ENCODE measurements around the gene TOR2A.
"Not testable (repeated sequence)": the region's sequence is repeated elsewhere in the genome, so short reads cannot be mapped to it uniquely, and the experiment has no call there.

TOR2A gene

GRCh38 chr9:127768698-127769097, 33.6 kb upstream of the TOR2A start:
- DNase-seq (ENCODE audit: low read depth), result no peak

- DNase-seq (ENCODE audit: low read depth), result no peak
These were observed 32.8 kb upstream of the TOR2A start for GRCh38 chr9:127767909-127768331.

GRCh38 chr9:127767410-127767809, 32.3 kb upstream of the TOR2A start:
- DNase-seq (ENCODE audit: low read depth), result no peak

- no peak for DNase-seq (ENCODE audit: low read depth)
These were observed 30.3 kb upstream of the TOR2A start for GRCh38 chr9:127765418-127765817.

DNA sequence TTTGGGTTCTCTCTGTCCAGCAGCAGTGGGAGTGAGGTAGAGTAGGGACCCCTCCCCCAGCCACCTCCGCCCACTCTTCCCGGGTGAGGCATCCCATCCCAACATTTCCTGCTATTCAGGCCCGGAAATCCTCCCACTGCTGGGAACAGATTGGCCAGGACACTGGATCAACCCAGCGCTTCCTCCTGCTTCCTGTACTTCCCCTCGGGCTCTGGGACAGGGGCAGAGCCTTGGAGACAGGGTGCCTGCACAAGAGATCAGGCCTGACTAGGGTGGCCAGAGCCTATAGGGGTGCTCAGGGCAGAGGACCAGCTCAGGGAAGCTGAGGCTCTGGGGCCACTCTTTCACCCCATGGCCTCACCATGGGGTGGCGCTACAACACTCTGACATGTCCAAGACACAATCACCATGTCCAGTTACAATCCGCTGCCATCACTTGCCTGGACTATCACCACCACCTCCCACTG, 28.9 kb upstream of the TOR2A start:
- no peak for DNase-seq (ENCODE audit: low read depth)

GRCh38 chr9:127762111-127762676, 27.1 kb upstream of the TOR2A start:
- DNase-seq (ENCODE audit: low read depth), result no peak

- DNase-seq (ENCODE audit: low read depth), result no peak
These were observed 26.4 kb upstream of the TOR2A start for GRCh38 chr9:127761491-127761956.

- DNase-seq (ENCODE audit: low read depth), result no peak
These were observed 26.0 kb upstream of the TOR2A start for GRCh38 chr9:127761061-127761460.

- DNase-seq (ENCODE audit: low read depth), result no peak
These were observed 23.7 kb upstream of the TOR2A start for GRCh38 chr9:127758843-127759242.

DNA sequence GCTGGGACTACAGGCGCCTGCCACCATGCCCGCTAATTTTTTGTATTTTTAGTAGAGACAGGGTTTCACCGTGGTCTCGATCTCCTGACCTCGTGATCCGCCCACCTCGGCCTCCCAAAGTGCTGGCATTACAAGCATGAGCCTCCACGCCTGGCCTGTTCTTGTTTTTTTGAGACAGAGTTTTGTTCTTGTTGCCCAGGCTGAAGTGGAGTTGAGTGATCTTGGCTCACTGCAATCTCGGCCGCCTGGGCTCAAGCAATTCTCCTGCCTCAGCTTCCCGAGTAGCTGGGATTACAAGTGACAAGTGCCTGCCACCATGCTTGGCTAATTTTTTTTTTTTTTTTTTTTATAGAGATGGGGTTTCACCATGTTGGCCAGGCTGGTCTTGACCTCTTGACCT, 21.7 kb upstream of the TOR2A start:
- not testable (repeated sequence) for DNase-seq (ENCODE audit: low read depth)

DNA sequence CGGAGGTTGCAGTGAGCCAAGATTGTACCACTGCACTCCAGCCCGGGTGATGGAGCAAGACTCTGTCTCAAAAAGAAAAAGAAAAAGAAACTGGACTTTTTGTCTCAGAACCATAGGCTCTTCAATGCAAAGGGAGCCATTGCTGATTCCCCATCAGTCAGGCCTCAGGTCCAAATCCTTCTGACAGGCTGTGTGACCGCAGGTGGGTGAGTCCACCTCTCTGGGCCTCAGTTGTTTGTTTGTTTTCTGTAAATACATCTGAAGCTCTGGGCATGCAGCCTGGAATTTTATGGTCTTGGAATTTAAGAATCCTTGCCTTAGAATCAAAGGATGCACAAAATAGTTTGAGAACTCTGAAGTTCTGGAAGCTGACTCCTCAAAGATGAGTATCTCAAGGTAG, 21.1 kb upstream of the TOR2A start:
- DNase-seq (ENCODE audit: low read depth), result no peak

GRCh38 chr9:127755061-127756060, 20.3 kb upstream of the TOR2A start:
- no peak for DNase-seq (ENCODE audit: low read depth)

DNA sequence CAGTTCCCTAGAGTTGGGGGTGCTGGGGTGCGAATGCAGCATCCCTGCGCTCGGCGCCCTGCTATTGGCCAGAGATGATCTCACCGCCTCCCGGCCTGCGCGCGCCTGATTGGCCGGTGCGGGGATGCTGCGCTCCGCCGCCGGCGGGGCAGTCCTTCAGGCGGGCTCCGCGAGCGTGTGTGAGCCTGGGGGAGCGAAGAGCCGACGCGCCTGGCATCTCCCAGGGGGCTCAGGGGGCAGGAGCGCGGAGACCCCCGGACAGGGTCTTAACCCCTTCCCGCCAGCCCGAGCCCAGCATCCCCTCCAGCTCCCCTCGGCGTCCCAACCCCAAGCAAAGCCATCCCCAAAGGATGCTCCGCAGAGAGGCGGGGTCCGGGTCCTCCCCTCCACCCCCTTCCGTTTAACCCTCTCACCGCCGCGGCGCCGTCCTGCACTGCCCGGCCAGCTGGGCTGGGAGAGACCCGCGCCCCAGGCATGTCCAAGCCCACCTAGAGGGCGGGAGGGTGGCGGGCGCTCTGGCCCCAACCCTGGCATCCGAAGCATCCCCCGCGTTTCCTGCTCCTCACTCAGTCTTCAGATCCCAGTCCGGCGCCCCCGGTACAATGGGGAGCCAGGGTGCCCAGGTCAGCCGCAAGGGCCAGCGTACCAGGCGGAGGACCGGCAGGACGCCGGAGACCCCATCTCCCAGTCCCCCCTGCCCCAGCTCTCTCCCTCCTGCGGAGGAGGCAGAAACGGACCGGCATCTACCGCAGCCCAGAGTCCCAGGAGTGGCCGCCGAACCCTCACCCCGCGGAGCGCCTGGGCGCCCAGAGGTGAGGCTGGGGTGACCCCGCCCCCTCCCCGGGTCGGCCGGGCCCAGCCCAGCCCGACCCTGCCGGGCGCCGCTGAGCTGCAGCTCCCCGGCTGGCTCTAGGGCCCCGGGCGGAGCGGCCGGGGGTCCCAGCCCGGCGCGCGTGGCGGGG, 19.3 kb upstream of the TOR2A start:
- no peak for DNase-seq (ENCODE audit: low read depth)

DNA sequence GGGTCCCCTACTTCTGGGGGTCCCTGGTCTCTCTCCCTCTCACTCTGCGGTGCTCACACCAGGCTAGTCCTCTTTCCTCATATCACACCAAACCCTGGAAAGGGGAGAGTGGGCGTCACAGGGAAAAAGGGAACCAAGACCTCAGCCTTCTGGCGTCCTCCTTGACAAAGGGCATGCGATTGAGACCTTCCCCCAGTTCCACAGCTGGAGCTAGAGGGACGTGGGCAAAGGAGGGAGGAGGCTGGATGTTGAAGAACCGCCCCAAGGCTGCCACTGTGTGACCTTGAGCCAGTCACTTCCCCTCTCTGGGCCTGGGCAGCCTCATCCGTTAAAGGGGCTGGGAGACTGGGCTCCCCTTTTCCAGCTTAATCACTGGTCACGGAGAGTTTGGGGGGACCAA, 18.5 kb upstream of the TOR2A start:
- DNase-seq (ENCODE audit: low read depth), result no peak

GRCh38 chr9:127753148-127753547, 18.1 kb upstream of the TOR2A start:
- DNase-seq (ENCODE audit: low read depth), result no peak

GRCh38 chr9:127751269-127752054, 16.4 kb upstream of the TOR2A start:
- no peak for DNase-seq (ENCODE audit: low read depth)

GRCh38 chr9:127749090-127749787, 14.1 kb upstream of the TOR2A start:
- DNase-seq (ENCODE audit: low read depth), result no peak

- DNase-seq (ENCODE audit: low read depth), result no peak
These were observed 12.0 kb upstream of the TOR2A start for GRCh38 chr9:127746959-127747569.

DNA sequence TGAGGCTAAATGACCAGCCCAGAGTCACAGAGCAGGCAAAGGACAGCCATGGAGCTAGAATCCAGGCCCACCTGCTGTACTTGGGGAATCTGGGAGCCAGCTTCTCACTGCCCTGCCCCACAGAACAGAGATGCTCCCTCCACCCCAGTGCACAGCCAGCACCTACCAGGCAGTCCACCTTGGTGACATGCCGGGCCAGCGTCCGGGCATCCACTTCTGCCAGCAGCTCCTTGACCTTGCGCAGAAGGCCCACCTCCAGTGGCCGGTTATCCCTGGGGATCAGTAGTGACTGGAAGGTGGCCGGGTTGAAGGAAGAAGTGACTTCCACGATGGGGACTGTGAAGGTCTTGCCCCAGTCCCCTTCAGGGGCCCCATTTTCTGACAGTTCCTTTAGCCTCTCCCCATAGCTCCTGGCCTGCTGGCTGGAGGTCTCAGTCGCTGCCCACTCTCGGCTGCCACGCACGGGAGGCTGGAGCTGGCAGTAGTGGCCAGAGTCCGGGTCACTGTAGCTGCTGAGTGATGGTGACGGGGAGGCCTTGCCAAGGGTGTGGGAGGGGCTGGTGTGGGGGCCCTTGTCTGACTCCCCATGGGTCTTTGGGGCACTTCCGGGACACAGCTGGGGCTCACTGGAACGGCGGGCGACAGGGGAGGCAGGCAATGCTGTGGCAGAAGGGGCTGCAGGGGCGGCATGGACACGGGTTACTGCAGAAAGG, 9.5 kb upstream of the TOR2A start:
- no peak for DNase-seq (ENCODE audit: low read depth)

Measured in non-pigmented ciliary epithelial cell (primary cell).